ENCODE data around the gene EDNRA.

EDNRA gene

DNA sequence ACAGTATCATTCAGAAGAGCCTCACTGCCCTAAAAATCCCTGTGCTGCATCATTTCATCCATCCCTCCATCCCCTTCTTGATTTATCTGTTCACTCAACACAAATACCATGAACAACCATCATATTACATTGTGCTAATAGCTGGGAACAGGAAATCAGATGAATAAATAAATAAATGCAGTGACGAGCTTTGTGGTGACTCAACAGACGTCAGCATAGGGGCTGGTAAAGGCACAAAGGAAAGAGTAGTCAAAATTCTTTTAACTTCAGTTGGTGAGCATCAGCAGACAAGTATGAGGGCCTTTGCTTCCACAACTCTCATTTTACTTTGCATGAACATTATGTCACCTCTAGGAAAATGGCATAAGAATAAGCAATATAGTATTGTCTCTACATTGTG, 65.5 kb downstream of the EDNRA start:
- Mint-ChIP-seq H3K4me3 (no peak overlapping the region), H3K36me3 (no peaks in the 10 kb centered on the region), H3K27ac (no peak overlapping the region), H3K4me1 (peaks cover 10% of the 10 kb centered on the region), H3K9me3 (peaks cover 3% of the 10 kb centered on the region), H3K27me3 (peaks cover 40% of the 10 kb centered on the region)
- ATAC-seq = no peak

DNA sequence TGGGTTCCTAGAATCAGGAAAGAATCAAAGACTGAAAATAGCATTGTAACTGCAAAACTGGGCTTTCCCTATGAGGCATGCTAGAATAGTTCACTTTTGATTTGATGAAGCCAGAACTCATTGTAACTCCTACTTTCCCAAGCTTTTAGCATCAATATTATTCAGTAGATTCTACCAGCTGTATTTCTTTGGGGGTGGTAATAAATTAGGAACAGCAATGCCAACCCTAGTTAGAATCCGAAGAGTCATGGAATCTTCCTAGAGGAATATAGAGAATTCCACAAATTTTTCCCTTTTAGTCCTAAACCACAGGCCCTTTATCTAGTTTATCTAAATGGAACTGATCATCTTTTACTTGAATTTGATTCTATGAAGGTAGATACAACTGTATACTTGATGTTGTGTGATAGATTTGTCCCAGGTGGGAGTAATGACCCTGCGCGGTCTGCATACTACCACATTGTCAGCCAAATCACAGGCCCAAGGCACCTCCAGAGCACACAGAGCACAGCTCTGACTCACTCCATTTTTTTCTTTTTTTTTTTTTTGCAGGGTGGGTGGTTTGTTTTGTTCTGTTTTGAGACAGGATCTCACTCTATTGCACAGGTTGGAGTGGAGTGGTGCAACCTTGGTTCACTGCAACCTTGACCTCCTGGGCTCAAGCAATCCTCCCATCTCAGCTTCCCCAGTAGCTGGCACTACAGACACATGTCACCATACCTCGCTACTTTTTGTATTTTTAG, 66.6 kb downstream of the EDNRA start:
- Mint-ChIP-seq H3K27ac (no peak overlapping the region), H3K4me3 (no peak overlapping the region), H3K36me3 (no peaks in the 10 kb centered on the region), H3K27me3 (peaks cover 47% of the 10 kb centered on the region), H3K4me1 (peaks cover 10% of the 10 kb centered on the region), H3K9me3 (peaks cover 10% of the 10 kb centered on the region)
- ATAC-seq = no peak

DNA sequence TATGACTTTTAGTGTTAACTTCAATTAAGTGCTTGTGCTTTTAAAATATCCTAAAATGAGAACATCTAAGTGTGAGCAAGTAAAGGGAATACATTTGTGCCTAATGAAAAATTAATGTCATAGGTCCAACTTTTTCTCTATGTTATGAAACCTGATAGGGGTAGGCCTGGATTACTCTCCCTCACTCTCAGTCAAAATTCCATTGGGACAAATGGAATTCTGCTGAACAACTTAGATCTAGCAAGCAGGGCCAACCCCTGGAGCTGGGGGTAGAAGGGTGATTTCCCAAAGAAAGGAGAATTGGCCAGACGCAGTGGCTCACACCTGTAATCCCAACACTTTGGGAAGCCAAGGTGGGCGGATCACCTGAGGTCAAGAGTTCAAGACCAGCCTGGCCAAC, 67.4 kb downstream of the EDNRA start:
- Mint-ChIP-seq H3K4me1 (peaks cover 10% of the 10 kb centered on the region), H3K9me3 (peaks cover 10% of the 10 kb centered on the region), H3K36me3 (no peaks in the 10 kb centered on the region), H3K4me3 (no peak overlapping the region), H3K27me3 (peaks cover 47% of the 10 kb centered on the region), H3K27ac (no peak overlapping the region)
- no peak for ATAC-seq

DNA sequence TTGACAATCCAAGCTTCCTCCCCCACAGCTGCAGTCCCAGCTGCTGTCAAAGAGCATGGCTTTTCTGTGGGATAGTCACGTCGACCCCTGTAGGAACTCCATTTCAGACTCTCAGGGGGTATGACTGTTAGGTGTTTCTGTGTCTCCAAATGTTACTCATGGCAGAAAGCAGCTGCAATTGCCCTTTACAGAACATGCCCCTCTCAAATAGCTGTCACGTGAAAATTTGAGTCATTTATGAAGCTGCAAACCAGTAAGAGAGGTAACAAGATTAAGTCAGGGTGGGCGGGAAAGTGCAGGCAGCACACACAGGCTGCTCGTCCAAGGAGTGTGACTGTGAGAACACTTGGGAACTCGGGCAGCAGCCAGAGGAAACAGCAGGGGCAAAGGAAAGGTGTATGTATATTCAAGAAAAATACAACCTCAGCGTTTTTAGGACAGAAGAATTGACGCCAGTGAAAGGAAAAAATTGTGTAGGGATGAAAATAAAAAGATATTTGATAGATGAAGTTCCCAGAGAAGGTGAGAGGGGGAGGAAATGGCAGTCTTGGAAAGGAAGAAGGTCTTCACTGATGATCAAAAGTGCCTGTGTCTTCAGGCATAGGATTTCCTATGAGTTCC, 69.8 kb downstream of the EDNRA start:
- Mint-ChIP-seq H3K27me3 (peaks cover 45% of the 10 kb centered on the region), H3K9me3 (peaks cover 10% of the 10 kb centered on the region), H3K36me3 (no peaks in the 10 kb centered on the region), H3K27ac (no peak overlapping the region), H3K4me3 (no peak overlapping the region), H3K4me1 (peaks cover 10% of the 10 kb centered on the region)
- no peak for ATAC-seq

DNA sequence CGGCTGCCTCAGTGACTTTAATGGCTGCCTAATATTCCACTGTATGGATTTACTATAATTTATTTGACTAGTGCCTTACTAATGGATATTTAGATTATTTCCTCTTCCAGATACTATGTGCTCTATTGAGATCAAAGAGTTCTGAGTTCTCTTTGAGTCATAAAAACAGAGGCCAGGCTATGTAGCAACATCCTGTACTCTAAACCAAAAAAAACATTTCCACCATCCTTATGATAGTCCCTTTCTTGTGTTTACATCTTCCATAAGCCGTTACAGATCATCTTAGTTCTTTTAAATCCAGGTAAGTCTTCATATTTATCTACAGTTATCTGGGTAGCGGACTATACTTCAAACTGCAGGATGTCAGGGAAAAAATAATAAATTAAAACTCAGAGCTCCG, 79.7 kb downstream of the EDNRA start:
- no peak overlapping the region for H3K27ac Mint-ChIP-seq
- peaks cover 3% of the 10 kb centered on the region for H3K9me3 Mint-ChIP-seq
- H3K36me3 Mint-ChIP-seq = no peaks in the 10 kb centered on the region
- H3K4me1 Mint-ChIP-seq = no peaks in the 10 kb centered on the region
- H3K4me3 Mint-ChIP-seq = no peak overlapping the region
- H3K27me3 Mint-ChIP-seq = peaks cover 14% of the 10 kb centered on the region
- ATAC-seq = no peak

DNA sequence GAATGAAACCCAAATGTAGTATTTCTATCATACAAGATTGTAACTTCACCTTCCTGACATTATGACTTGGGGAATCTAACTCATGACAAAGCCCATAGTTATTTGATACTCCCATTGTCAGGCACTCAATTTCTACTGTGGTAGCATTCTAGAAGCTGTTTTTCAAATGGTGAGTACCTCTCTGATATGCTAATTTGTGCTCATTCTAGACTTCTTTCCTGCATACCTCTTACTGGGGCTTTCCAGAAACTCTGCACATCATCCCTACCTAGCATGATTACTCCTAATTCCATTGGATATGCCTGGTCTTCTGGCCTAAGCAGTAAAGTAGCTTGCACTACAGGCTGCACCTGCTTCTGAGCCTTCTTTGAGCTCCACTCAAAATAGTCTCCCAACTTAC, 85.9 kb downstream of the EDNRA start:
- Mint-ChIP-seq H3K27ac (no peak overlapping the region), H3K27me3 (no peaks in the 10 kb centered on the region), H3K4me3 (no peak overlapping the region), H3K4me1 (no peaks in the 10 kb centered on the region), H3K9me3 (no peaks in the 10 kb centered on the region), H3K36me3 (no peaks in the 10 kb centered on the region)
- no peak for ATAC-seq

DNA sequence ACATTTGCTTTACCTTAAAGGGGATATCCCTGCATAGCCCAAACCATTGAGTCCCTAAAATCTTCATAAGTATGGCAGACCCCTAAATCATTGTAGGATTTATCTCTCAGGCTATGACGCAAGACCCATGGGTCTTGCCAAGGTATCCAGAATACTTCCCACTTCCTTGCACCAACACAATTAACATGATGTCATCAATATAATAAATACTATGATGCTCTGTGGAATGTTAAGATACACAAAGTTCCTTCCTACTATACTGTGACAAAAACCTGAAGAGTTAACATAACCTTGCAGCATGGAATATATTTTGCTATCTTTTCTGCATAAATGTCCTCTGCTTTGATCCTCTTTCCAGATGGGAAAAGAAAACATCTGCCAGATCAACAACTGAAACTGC, 86.4 kb downstream of the EDNRA start:
- no peaks in the 10 kb centered on the region for H3K27me3 Mint-ChIP-seq
- no peak for ATAC-seq
- no peaks in the 10 kb centered on the region for H3K36me3 Mint-ChIP-seq
- no peaks in the 10 kb centered on the region for H3K4me1 Mint-ChIP-seq
- H3K27ac Mint-ChIP-seq = no peak overlapping the region
- no peaks in the 10 kb centered on the region for H3K9me3 Mint-ChIP-seq
- H3K4me3 Mint-ChIP-seq = no peak overlapping the region

DNA sequence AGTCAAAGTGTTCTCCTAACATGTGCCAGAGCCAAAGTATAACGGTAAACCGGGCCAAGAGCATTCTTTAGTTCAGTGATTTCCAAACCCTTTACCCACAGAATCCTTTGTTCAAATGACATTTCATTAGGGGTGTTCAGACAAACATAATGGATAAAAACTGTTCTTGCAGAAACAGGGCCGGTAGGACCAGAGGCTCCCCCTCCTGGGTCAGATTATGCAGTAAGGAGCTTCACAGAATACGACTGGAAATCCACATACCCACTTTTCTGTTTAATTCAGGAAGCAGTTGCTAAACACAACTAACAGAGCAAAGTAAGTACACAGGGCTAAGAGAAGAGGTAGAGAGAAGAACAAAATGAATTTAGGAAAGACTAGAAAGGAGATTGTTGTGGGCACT, 89.7 kb downstream of the EDNRA start:
- H3K27ac Mint-ChIP-seq = no peak overlapping the region
- no peaks in the 10 kb centered on the region for H3K4me1 Mint-ChIP-seq
- no peak overlapping the region for H3K4me3 Mint-ChIP-seq
- no peak for ATAC-seq
- no peaks in the 10 kb centered on the region for H3K36me3 Mint-ChIP-seq
- H3K27me3 Mint-ChIP-seq = peaks cover 10% of the 10 kb centered on the region
- no peaks in the 10 kb centered on the region for H3K9me3 Mint-ChIP-seq

DNA sequence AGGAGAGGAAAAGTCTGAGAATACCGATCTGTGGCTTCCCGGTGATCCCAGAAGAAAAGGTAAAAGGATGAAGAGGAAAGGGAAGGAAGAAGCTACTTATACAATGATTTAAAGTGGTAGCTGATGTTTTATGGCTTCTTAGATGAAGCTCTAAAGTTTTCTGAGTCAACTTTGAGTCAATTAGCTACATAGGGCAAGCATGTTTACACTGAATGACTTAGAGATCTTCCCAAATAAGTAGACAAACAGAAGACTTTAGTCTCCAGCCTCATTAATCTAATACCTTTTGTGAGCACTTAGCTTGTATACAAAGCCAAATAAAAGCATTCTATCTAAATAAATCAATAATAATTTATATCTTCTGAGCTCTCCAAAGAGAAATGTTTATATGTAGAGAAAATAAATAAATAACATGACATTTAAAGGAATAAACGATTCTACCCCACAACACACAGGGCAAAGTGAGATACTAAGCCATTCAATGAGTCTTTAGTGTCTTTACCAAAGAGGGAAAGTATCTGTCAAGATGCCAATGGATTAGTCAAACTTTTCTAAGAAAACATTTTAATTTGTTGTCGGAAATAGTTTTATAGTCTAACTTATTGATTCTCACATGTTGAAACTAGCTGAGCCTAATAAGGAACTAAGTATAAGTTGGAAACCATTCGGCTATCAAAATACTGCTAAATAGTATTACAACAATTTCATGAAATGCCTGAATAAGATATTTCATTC, 90.3 kb downstream of the EDNRA start:
- Mint-ChIP-seq H3K27ac (no peak overlapping the region), H3K9me3 (no peaks in the 10 kb centered on the region), H3K4me1 (no peaks in the 10 kb centered on the region), H3K4me3 (no peak overlapping the region), H3K36me3 (no peaks in the 10 kb centered on the region), H3K27me3 (peaks cover 16% of the 10 kb centered on the region)
- ATAC-seq = no peak

DNA sequence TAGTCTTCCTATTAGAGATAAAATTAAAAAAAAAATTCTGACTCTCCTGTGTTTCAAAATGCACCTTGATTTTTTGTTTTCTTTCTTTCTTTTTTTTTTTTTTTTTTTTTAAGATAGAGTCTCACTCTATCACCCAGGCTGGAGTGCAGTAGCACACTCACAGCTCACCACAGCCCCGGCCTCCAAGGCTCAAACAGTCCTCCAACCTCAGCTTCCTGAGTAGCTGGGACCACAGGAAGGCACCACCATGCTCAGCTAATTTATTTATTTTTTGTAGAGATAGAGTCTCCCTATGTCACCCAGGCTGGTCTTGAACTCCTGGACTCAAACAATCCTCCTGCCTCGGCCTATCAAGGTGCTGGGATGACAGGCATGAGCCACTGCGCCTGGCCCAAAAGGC, 95.2 kb downstream of the EDNRA start:
- Mint-ChIP-seq H3K4me1 (no peaks in the 10 kb centered on the region), H3K4me3 (no peak overlapping the region), H3K36me3 (no peaks in the 10 kb centered on the region), H3K27me3 (peaks cover 20% of the 10 kb centered on the region), H3K27ac (no peak overlapping the region), H3K9me3 (no peaks in the 10 kb centered on the region)
- ATAC-seq = no peak

DNA sequence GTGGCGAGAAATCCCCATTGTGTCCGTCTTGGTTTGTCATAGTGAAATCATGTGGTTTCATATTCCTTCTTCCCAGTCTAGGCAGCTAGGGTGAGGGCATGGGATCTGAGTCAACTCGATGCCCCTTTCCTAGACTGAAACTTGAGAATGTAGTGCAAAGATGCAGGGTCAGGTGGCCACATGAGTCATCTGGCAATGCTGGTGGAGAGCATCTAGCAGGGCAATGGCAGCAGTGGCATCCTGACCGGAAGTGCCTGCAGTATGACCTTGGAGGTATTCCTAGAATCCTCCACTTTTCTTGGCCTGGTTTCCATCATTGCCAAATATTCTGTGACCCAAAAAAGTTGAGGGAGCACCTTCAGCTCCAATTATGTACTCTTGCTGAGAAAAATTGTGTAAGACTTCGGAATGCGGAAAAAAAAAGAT, 97.2 kb downstream of the EDNRA start:
- H3K36me3 Mint-ChIP-seq = no peaks in the 10 kb centered on the region
- H3K27me3 Mint-ChIP-seq = peaks cover 20% of the 10 kb centered on the region
- H3K9me3 Mint-ChIP-seq = no peaks in the 10 kb centered on the region
- ATAC-seq = no peak
- H3K4me1 Mint-ChIP-seq = no peaks in the 10 kb centered on the region
- H3K4me3 Mint-ChIP-seq = no peak overlapping the region
- H3K27ac Mint-ChIP-seq = no peak overlapping the region

DNA sequence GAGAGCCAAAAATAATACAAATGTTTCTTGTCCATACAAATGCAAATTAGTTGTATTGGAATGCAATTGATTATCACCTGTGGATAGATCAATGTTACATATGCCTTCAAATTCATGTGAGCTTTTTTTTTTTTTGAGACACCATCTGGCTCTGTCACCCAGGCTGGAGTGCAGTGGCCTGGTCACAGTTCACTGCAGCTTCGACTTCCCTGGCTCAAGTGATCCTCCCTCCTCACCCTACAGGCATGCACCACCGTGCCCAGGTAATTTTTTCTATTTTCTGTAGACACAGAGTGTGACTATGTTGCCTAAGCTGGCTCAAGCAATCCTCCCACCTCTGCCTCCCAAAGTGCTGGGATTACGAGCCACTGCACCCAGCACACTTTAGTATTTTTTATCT, 97.7 kb downstream of the EDNRA start:
- no peaks in the 10 kb centered on the region for H3K4me1 Mint-ChIP-seq
- H3K36me3 Mint-ChIP-seq = no peaks in the 10 kb centered on the region
- peaks cover 20% of the 10 kb centered on the region for H3K27me3 Mint-ChIP-seq
- no peak for ATAC-seq
- H3K4me3 Mint-ChIP-seq = no peak overlapping the region
- H3K9me3 Mint-ChIP-seq = no peaks in the 10 kb centered on the region
- no peak overlapping the region for H3K27ac Mint-ChIP-seq

DNA sequence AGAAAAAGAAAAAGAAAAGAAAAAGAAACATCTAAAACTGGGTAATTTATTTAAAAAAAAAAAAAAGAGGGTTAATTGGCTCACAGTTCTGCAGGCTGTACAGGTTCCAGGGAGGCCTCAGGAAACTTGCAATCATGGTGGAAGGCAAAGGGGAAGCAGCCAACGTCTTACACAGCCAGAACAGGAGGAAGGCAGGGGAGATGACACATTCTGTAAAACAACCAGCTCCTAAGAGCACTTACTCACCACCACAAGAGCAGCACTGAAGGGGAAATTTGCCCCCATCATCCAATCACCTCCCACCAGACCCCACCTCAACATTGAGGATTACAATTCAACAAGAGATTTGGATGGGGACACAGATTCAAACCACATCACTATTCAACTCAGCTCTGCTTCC, 99.5 kb downstream of the EDNRA start:
- Mint-ChIP-seq H3K27me3 (peaks cover 24% of the 10 kb centered on the region), H3K4me1 (no peaks in the 10 kb centered on the region), H3K9me3 (peaks cover 10% of the 10 kb centered on the region), H3K27ac (no peak overlapping the region), H3K36me3 (no peaks in the 10 kb centered on the region), H3K4me3 (no peak overlapping the region)
- ATAC-seq = no peak

DNA sequence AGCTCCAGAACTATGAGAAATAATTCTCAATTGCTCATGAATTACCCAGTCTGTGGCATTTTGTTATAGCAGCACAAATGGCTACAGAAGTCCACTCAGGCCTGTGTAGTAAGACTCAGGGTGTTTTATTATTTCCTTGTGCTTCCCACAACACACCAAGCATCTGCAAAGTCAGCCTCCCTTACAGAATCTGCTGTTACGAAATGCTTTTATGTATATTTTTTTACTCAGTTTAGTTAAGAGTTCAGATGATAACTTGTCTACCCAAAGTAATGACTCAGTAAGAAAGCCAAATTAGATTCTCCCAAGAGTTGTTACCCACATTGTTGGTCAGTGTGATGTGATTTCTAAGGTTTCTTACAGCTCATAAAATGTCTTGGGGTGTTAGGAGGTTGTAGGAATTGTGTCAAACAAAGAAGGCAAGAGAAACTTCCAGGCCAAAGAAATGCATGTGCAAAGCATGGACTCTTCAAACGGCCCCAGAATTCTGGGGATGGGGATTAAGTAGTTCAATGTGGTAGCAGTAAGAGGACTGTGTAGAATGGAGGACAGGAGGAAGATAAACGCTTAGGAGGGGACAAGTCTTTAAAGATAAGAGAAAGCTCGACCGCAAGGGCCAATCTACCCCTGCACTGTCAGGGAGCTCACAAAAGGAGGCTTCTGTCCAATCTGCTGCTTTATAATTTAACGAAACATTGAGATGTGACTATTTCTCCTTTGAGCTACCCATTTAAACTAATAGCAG, 100.9 kb downstream of the EDNRA start:
- Mint-ChIP-seq H3K9me3 (peaks cover 12% of the 10 kb centered on the region), H3K4me1 (no peaks in the 10 kb centered on the region), H3K4me3 (no peak overlapping the region), H3K27me3 (peaks cover 21% of the 10 kb centered on the region), H3K27ac (no peak overlapping the region), H3K36me3 (no peaks in the 10 kb centered on the region)
- ATAC-seq = no peak

DNA sequence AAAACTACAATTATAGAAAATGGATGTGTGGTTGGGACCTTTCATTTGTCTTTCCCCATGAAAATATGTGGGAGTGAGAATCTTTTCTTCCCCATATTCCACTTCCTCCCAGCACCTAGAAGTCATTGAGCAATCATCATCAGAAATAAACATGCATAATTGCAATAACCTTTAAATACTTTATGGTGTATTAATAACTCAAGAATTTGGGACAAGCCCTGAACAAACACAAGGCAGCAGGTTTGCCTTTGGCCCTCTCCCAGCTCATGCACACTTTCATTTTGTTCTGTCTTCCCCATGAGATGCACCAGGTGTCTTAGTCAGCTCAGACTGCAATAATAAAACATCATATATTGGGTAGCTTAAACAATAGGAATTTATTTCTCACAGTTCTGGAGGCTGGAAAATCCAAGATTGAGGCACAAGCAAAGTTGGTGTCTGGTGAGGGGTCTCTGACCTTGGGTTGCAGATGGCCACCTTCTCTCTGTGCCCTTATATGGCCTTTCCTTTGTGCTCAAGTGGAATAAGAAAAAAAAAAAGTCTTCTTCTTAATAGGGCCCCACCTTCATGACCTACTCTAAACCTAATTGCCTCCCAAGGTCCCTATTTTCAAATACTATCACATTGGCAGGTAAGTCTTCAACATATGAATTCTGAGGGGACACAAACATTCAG, 101.6 kb downstream of the EDNRA start:
- no peak for ATAC-seq
- H3K36me3 Mint-ChIP-seq = no peaks in the 10 kb centered on the region
- no peak overlapping the region for H3K27ac Mint-ChIP-seq
- no peaks in the 10 kb centered on the region for H3K4me1 Mint-ChIP-seq
- H3K4me3 Mint-ChIP-seq = no peak overlapping the region
- H3K27me3 Mint-ChIP-seq = peaks cover 21% of the 10 kb centered on the region
- peaks cover 12% of the 10 kb centered on the region for H3K9me3 Mint-ChIP-seq
